Measurements from ENCODE around the gene RPL31.

RPL31 gene

GRCh38 chr2:101001691-101002561, at the start of gene RPL31:
Gene RPL31 (plus strand): TSS chr2:101002289. CDS start chr2:101002702, 413 bp downstream.
- Mint-ChIP-seq H3K27me3 (peaks cover 11% of the 10 kb centered on the region), H3K4me1 (peaks cover 53% of the 10 kb centered on the region)

GRCh38 chr2:100952512-100952911, 49.6 kb upstream of the RPL31 start:
- H3K27me3 Mint-ChIP-seq: no peaks in the 10 kb centered on the region
- no peaks in the 10 kb centered on the region for H3K9me3 Mint-ChIP-seq
- peak in 1 of 2 donors; percentile 32 for DNase-seq
- H3K4me1 Mint-ChIP-seq: peaks cover 53% of the 10 kb centered on the region
- peak overlapping the region; percentile 51 to 79 for H3K4me3 Mint-ChIP-seq
- peak; percentile 82 for ATAC-seq
- H3K27ac Mint-ChIP-seq: peak overlapping the region; percentile 93 to 99

More at GRCh38 chr2:101001691-101002561, at the start of gene RPL31:
- ATAC-seq: peak; percentile 96
- DNase-seq: peak; percentile 92 to 97
- no peaks in the 10 kb centered on the region for H3K9me3 Mint-ChIP-seq
- peak within 1 kb of the TSS; percentile 98 to 99 for H3K4me3 Mint-ChIP-seq
- peak within 1 kb of the TSS; percentile 99 for H3K27ac Mint-ChIP-seq

- Mint-ChIP-seq H3K4me3 (peak overlapping the region in 1 of 2 donors; percentile 18), H3K27me3 (no peaks in the 10 kb centered on the region), H3K9me3 (no peaks in the 10 kb centered on the region), H3K4me1 (peaks cover 53% of the 10 kb centered on the region), H3K27ac (peak overlapping the region in 1 of 2 donors; percentile 99)
- DNase-seq: peak; percentile 20 to 68
- ATAC-seq: peak; percentile 81
Measured at GRCh38 chr2:100953406-100954043, 48.6 kb upstream of the RPL31 start.

- no peak for ATAC-seq
- Mint-ChIP-seq H3K4me3 (peak overlapping the region in 1 of 2 donors; percentile 18), H3K4me1 (peaks cover 53% of the 10 kb centered on the region), H3K9me3 (no peaks in the 10 kb centered on the region), H3K27me3 (no peaks in the 10 kb centered on the region), H3K27ac (peak overlapping the region in 1 of 2 donors; percentile 99)
- no peak for DNase-seq
Measured at GRCh38 chr2:100954044-100954420, 48.1 kb upstream of the RPL31 start.

- Mint-ChIP-seq H3K4me1 (peaks cover 60% of the 10 kb centered on the region), H3K27ac (no peak overlapping the region), H3K4me3 (no peak overlapping the region), H3K27me3 (no peaks in the 10 kb centered on the region), H3K9me3 (no peaks in the 10 kb centered on the region)
- ATAC-seq (no peak), DNase-seq (no peak)
Measured at GRCh38 chr2:100955226-100955625, 46.9 kb upstream of the RPL31 start.

- Mint-ChIP-seq H3K9me3 (no peaks in the 10 kb centered on the region), H3K4me1 (peaks cover 52% of the 10 kb centered on the region)
Measured at GRCh38 chr2:100956081-100956480, 46.0 kb upstream of the RPL31 start.

GRCh38 chr2:100957996-100958653, 44.0 kb upstream of the RPL31 start:
- DNase-seq (no peak), ATAC-seq (no peak)
- H3K9me3 Mint-ChIP-seq: no peaks in the 10 kb centered on the region
- peak overlapping the region in 1 of 2 donors; percentile 38 for H3K27ac Mint-ChIP-seq
- H3K4me1 Mint-ChIP-seq: peaks cover 32% of the 10 kb centered on the region
- H3K27me3 Mint-ChIP-seq: no peaks in the 10 kb centered on the region
- no peak overlapping the region for H3K4me3 Mint-ChIP-seq

More at GRCh38 chr2:100956081-100956480, 46.0 kb upstream of the RPL31 start:
- Mint-ChIP-seq H3K27ac (peak overlapping the region in 1 of 2 donors; percentile 62), H3K27me3 (no peaks in the 10 kb centered on the region), H3K4me3 (no peak overlapping the region)
- ATAC-seq (no peak), DNase-seq (no peak)

- H3K4me1 Mint-ChIP-seq: peaks cover 21% of the 10 kb centered on the region
- no peaks in the 10 kb centered on the region for H3K27me3 Mint-ChIP-seq
- peak overlapping the region in 1 of 2 donors; percentile 91 for H3K27ac Mint-ChIP-seq
- H3K9me3 Mint-ChIP-seq: no peaks in the 10 kb centered on the region
- no peak for ATAC-seq
- no peak for DNase-seq
- H3K4me3 Mint-ChIP-seq: no peak overlapping the region
Measured at GRCh38 chr2:100959225-100959880, 42.7 kb upstream of the RPL31 start.

GRCh38 chr2:100960688-100961087, 41.4 kb upstream of the RPL31 start:
- Mint-ChIP-seq H3K9me3 (no peaks in the 10 kb centered on the region), H3K4me1 (peaks cover 17% of the 10 kb centered on the region)

GRCh38 chr2:100962366-100963025, 39.6 kb upstream of the RPL31 start:
- no peak for ATAC-seq
- no peak overlapping the region for H3K4me3 Mint-ChIP-seq
- no peaks in the 10 kb centered on the region for H3K27me3 Mint-ChIP-seq
- no peak overlapping the region for H3K27ac Mint-ChIP-seq
- H3K9me3 Mint-ChIP-seq: no peaks in the 10 kb centered on the region
- H3K4me1 Mint-ChIP-seq: peaks cover 7% of the 10 kb centered on the region
- no peak for DNase-seq

More at GRCh38 chr2:100960688-100961087, 41.4 kb upstream of the RPL31 start:
- ATAC-seq (no peak), DNase-seq (no peak)
- Mint-ChIP-seq H3K27me3 (no peaks in the 10 kb centered on the region), H3K27ac (no peak overlapping the region), H3K4me3 (no peak overlapping the region)

GRCh38 chr2:100963026-100963375, 39.1 kb upstream of the RPL31 start:
- Mint-ChIP-seq H3K4me1 (peaks cover 7% of the 10 kb centered on the region), H3K27ac (no peak overlapping the region), H3K4me3 (no peak overlapping the region), H3K9me3 (no peaks in the 10 kb centered on the region), H3K27me3 (no peaks in the 10 kb centered on the region)
- DNase-seq: no peak
- no peak for ATAC-seq

- no peak for ATAC-seq
- no peak overlapping the region for H3K27ac Mint-ChIP-seq
- no peak overlapping the region for H3K4me3 Mint-ChIP-seq
Measured at GRCh38 chr2:100964222-100964621, 37.9 kb upstream of the RPL31 start.

GRCh38 chr2:100964681-100965169, 37.4 kb upstream of the RPL31 start:
- DNase-seq: no peak
- no peak for ATAC-seq
- Mint-ChIP-seq H3K4me3 (no peak overlapping the region), H3K27me3 (no peaks in the 10 kb centered on the region), H3K9me3 (no peaks in the 10 kb centered on the region), H3K4me1 (peaks cover 4% of the 10 kb centered on the region), H3K27ac (no peak overlapping the region)

More at GRCh38 chr2:100964222-100964621, 37.9 kb upstream of the RPL31 start:
- DNase-seq: no peak
- peaks cover 7% of the 10 kb centered on the region for H3K4me1 Mint-ChIP-seq
- no peaks in the 10 kb centered on the region for H3K9me3 Mint-ChIP-seq
- no peaks in the 10 kb centered on the region for H3K27me3 Mint-ChIP-seq

- ATAC-seq: no peak
- Mint-ChIP-seq H3K27me3 (no peaks in the 10 kb centered on the region), H3K4me3 (no peak overlapping the region), H3K4me1 (no peaks in the 10 kb centered on the region), H3K9me3 (no peaks in the 10 kb centered on the region), H3K27ac (peak overlapping the region in 1 of 2 donors; percentile 3)
- no peak for DNase-seq
Measured at GRCh38 chr2:100965596-100965995, 36.5 kb upstream of the RPL31 start.

GRCh38 chr2:100967716-100968115, 34.4 kb upstream of the RPL31 start:
- no peak overlapping the region for H3K4me3 Mint-ChIP-seq
- no peaks in the 10 kb centered on the region for H3K9me3 Mint-ChIP-seq
- no peaks in the 10 kb centered on the region for H3K27me3 Mint-ChIP-seq
- no peaks in the 10 kb centered on the region for H3K4me1 Mint-ChIP-seq
- H3K27ac Mint-ChIP-seq: no peak overlapping the region
- DNase-seq: no peak
- no peak for ATAC-seq
